Left renal pelvis (tissue), 4 donors: ENCODE results near the gene RPLP1. TPM values are rescaled to one million over a fixed set of nuclear protein-coding genes. Genes with fewer than 3 reads are reported as not detected.

Experiments used
- DNase-seq, 4 donors: peaks; one replicate each; pipeline ENCODE4 v3.0.0-alpha.2; 2013; ENCODE audit warnings: low read depth in 4 of 4, low spot score in 3 of 4
- polyA plus RNA-seq, 4 donors: library from polyadenylated mRNA; unstranded; fragments of 120-200 nt; gene quantifications; one replicate each; pipeline ENCODE4 v1.2.1, GENCODE V29; 2013; ENCODE audit not compliant: insufficient read length in 4 of 4

The RPLP1 gene
- polyA plus RNA-seq, 4 donors = 1,334 to 1,874 (median 1,438) TPM

- DNase-seq = no peak
Observed at GRCh38 chr15:69467636-69468035, 15.0 kb downstream of the RPLP1 start.

- DNase-seq = no peak
Observed at GRCh38 chr15:69468241-69469121, 15.9 kb downstream of the RPLP1 start.

- DNase-seq = no peak
Observed at GRCh38 chr15:69469467-69470201, 17.0 kb downstream of the RPLP1 start.

- no peak for DNase-seq
Observed at GRCh38 chr15:69472046-69472445, 19.4 kb downstream of the RPLP1 start.

- no peak for DNase-seq
Observed at GRCh38 chr15:69472562-69472961, 19.9 kb downstream of the RPLP1 start.

GRCh38 chr15:69474291-69474690 is 21.7 kb downstream of the RPLP1 start:
- no peak for DNase-seq

- no peak for DNase-seq
Observed at GRCh38 chr15:69474846-69475455, 22.3 kb downstream of the RPLP1 start.

GRCh38 chr15:69475769-69476358 is 23.2 kb downstream of the RPLP1 start:
- DNase-seq = no peak

GRCh38 chr15:69476704-69477473 is 24.3 kb downstream of the RPLP1 start:
- DNase-seq = no peak

- no peak for DNase-seq
Observed at GRCh38 chr15:69478259-69478781, 25.7 kb downstream of the RPLP1 start.

- DNase-seq = no peak
Observed at GRCh38 chr15:69479081-69479480, 26.5 kb downstream of the RPLP1 start.

GRCh38 chr15:69479971-69480370 is 27.4 kb downstream of the RPLP1 start:
- no peak for DNase-seq

GRCh38 chr15:69480932-69481331 is 28.3 kb downstream of the RPLP1 start:
- no peak for DNase-seq

- DNase-seq = no peak
Observed at GRCh38 chr15:69482686-69483256, 30.2 kb downstream of the RPLP1 start.

GRCh38 chr15:69484837-69485236 is 32.2 kb downstream of the RPLP1 start:
- no peak for DNase-seq

GRCh38 chr15:69486481-69487110 is 34.0 kb downstream of the RPLP1 start:
- DNase-seq = no peak

GRCh38 chr15:69489073-69489571 is 36.5 kb downstream of the RPLP1 start:
- no peak for DNase-seq

- no peak for DNase-seq
Observed at GRCh38 chr15:69490356-69491037, 37.9 kb downstream of the RPLP1 start.
